ENCODE data around the gene OXCT1. TPM values are rescaled to one million over a fixed set of nuclear protein-coding genes. Genes with fewer than 3 reads are reported as not detected.

Gene OXCT1
- total and polyA plus RNA-seq, 9 of the 15 experiments (the other 6 are each of a cell fraction or from before 2014, with no cell fraction given) = 24.7 to 61.2 (median 41.9) TPM

GRCh38 chr5:41903892-41904799, 33.9 kb upstream of the OXCT1 start, which contains the start of gene RIMOC1 (continued):
- TF ChIP-seq HOMEZ (CRISPR knock-in tag; IDR thresholded peaks at IDR 0.05) (0 out of 2 replicates have a peak, but pooled peaks have one; percentile 34), GMEB1 (CRISPR knock-in tag; IDR thresholded peaks at IDR 0.05) (peak; percentile 56), DDX20 (tag; IDR thresholded peaks at IDR 0.05; ENCODE audit: low read depth) (no peak), SNAPC5 (CRISPR knock-in tag; IDR thresholded peaks at IDR 0.05) (no peak), GATAD2B (IDR thresholded peaks at IDR 0.05; ENCODE audit: borderline replicate concordance) (no peak), PBX2 (CRISPR knock-in tag; IDR thresholded peaks at IDR 0.05; ENCODE audit: low read depth) (no peak), PBX2 (tag; conservative IDR thresholded peaks at IDR 0.05; ENCODE audit: low read depth) (peak; percentile 66; the same call in 1 of the 2 replicates), NUFIP1 (IDR thresholded peaks at IDR 0.05; ENCODE audit: partially characterized antibody) (no peak), ZNF717 (CRISPR knock-in tag; IDR thresholded peaks at IDR 0.05) (peak; percentile 87; the same call in 1 of the 2 replicates), MAFG (tag; conservative IDR thresholded peaks at IDR 0.05) (no peak), KLF1 (tag; IDR thresholded peaks at IDR 0.05) (peak; percentile 98), POLR3A (IDR thresholded peaks at IDR 0.05; ENCODE audit: borderline replicate concordance, extremely low read depth, insufficient read depth, insufficient read length) (no peak), EP300 (IDR thresholded peaks at IDR 0.05; ENCODE audit: low read length) (peak; percentile 40; the same call in 1 of the 2 replicates), TGIF2 (CRISPR knock-in tag; IDR thresholded peaks at IDR 0.05) (peak; percentile 49; the same call in 1 of the 2 replicates), ARID1B (IDR thresholded peaks at IDR 0.05) (peak; percentile 64), HNRNPH1 (optimal IDR thresholded peaks at IDR 0.05; ENCODE audit: low read depth, low read length) (no peak), TAF1 (IDR thresholded peaks at IDR 0.05; ENCODE audit: control insufficient read depth, extremely low read depth, insufficient read depth, low read length, severe bottlenecking) (peak; percentile 90), FIP1L1 (IDR thresholded peaks at IDR 0.05; ENCODE audit: low read depth, low read length, poor library complexity, severe bottlenecking) (no peak), PPARD (CRISPR knock-in tag; IDR thresholded peaks at IDR 0.05) (no peak), RFX1 (IDR thresholded peaks at IDR 0.05) (peak; percentile 34; the same call in 1 of the 2 replicates)

Data from K562 (cell line).